Fibroblast of pulmonary artery (primary cell): ENCODE results near the gene EHBP1L1.

ENCODE experiments used
- DNase-seq: peaks from one replicate; pipeline ENCODE4 v3.0.0-alpha.2; 2010; ENCODE audit warnings: low read depth
- H3K4me3 ChIP-seq: replicated peaks from 2 replicates; pipeline ENCODE4 v1.5.1; 2011; ENCODE audit warnings: low read depth, mild to moderate bottlenecking, control low read depth, low read length, moderate library complexity
- CTCF ChIP-seq: IDR thresholded peaks from 2 replicates; pipeline ENCODE4 v1.5.1; 2011; ENCODE audit warnings: mild to moderate bottlenecking, control low read depth, low read length, inconsistent platforms; ENCODE audit errors: missing control alignments

The EHBP1L1 gene

DNA sequence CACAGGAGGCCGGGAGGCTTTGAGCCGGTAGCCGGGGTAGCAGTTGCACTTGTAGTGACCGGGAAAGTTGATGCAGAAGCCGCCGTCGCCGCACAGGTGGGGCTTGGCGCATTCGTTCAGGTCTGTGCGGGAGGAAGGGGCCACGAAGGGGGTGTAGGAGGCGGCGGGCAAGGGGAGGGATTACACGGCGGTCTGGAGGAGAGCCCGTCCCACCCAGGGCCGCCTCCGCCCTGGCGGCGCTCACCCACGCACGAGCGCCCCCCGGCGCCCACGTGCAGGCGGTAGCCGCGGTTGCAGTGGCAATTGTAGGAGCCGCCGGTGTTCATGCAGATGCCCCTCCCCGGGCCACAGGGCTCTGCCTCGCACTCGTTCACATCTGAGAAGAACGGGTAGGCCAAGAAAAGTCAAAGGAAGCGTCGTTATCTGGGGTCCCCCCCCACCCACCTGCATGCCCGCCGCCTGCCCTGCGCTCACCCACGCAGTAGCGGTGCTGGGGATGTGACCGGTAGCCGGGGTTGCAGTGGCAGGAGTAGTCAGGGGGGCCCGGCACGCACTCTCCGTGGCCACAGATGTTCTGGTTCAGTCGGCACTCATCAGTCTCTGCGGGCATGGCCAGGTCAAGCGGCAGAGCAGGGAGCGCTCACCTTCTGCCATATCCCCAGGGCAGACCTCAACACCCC, 28.3 kb upstream of the EHBP1L1 start:
- H3K4me3 ChIP-seq: no peak overlapping the region
- TF ChIP-seq CTCF: no peak
- DNase-seq: no peak

DNA sequence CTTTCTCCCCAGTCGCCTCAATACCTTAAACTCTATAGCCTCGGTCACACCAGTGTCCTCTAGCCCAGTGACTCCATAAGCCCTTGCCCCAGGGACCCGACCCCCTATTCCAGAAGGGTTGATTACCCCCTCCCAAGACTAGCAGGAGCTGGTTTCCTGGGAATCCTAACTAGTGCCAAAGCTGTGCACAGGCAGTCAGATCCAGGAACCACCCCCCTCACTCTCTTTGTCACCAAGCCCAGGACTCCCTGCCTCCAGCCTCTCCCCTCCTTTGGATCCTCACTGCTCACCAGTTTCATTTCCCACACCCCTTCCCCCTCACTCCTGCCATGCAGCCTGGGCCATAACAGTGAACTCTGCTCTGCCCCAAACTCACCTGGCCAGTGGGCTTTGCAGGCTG, 27.5 kb upstream of the EHBP1L1 start:
- no peak overlapping the region for H3K4me3 ChIP-seq

GRCh38 chr11:65549096-65549495, 26.8 kb upstream of the EHBP1L1 start:
- DNase-seq: no peak
- TF ChIP-seq CTCF: no peak
- H3K4me3 ChIP-seq: no peak overlapping the region

More for the DNA sequence above, 27.5 kb upstream of the EHBP1L1 start:
- TF ChIP-seq CTCF: no peak
- DNase-seq: no peak

GRCh38 chr11:65551572-65552387, 24.1 kb upstream of the EHBP1L1 start:
- TF ChIP-seq CTCF: peak; percentile 25
- DNase-seq: peak; percentile 29
- H3K4me3 ChIP-seq: no peak overlapping the region

DNA sequence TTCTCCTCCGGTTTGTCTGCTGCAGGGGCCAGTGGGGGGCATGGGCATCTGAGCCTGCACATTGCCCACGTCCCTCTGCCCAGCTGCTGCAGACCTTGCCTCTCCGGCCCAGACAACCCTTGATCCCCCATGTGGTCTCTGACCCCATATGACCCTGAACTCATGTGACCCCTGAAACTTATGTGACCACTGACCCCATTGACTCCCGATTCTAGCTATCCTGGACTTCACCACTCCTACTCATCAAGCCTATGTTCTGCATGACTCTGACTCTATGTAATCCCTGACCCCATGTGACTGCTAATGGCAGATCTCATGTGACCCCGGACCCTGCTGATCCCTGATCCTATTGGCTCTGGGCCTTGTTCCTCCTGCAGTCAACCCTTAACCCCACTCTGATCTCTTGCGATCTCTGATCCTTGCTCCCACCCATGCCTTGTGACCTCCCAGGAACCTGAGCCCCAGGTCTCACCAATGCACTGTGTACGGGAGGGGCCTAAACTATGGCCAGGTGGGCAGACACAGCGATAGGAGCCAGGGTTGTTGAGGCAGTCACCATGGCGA, 23.4 kb upstream of the EHBP1L1 start:
- no peak for TF ChIP-seq CTCF
- no peak for DNase-seq

GRCh38 chr11:65553301-65554001, 22.4 kb upstream of the EHBP1L1 start:
- no peak for TF ChIP-seq CTCF
- DNase-seq: no peak
- H3K4me3 ChIP-seq: no peak overlapping the region

More for the DNA sequence above, 23.4 kb upstream of the EHBP1L1 start:
- H3K4me3 ChIP-seq: no peak overlapping the region
